Activated CD4-positive, alpha-beta T cell treated with anti-CD3 and anti-CD28 coated beads, Interleukin-2, Interleukin-4, amounts not matched to agents 100 ng/mL and 50 ng/mL, durations not matched to agents 16 hours and 8 hours (primary cell): ENCODE results near the gene GRM8.

ENCODE experiments used
- DNase-seq: peaks from one replicate; pipeline ENCODE4 v3.0.0-alpha.2; 2020; ENCODE audit warnings: low spot score

GRM8 gene

DNA sequence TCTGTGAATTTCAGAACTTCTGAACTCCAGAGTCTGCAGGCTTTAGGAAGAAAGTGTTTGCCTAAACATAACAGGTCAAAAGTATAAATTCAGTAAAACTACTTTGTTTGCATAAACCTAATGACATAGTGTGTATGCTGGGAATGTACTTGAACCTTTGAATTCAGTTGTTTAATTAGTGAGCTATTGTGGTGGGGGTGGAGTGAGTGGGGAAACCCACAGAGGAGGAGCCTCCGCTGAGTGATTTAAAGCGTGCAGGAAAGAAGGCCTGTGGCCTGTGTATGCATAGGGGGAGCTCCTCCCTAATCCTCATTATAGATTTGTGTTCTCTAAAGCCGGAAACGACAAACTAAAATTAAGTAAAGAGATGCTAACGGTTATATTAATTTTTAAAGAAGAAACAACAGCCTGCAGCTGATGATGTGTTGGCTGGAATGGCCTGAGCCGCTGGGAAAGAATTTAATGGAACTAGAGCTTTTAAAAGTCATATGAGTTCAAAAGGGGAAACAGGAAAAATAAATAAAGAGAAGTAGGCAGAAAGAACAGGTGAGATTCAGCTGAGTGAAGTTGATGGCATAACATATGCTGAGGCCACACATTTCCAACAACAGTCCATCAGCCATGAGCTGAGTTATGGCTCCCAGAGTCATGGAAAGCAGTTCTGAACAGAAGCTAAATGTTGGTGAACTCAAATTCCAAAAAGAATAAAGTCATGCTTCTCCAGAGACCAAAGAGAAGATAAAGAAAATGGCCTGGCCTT is 595.0 kb downstream of the GRM8 start:
- DNase-seq, result no peak

DNA sequence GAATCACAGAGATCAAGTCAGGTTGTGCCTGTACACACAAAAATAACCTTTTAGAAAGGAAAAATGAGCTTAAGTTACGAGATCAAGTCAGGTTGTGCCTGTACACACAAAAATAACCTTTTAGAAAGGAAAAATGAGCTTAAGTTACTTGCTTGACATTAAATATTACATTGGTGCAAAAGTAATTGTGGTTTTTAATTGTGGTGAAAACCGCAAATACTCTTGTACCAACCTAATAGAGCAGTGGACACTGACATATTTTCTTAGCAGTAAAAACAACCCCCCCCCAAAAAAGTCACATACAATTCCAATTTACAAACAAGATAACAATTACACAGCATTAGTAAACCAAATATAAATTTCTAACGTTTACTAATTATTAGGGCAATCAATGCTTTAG is 595.6 kb downstream of the GRM8 start:
- no peak for DNase-seq

DNA sequence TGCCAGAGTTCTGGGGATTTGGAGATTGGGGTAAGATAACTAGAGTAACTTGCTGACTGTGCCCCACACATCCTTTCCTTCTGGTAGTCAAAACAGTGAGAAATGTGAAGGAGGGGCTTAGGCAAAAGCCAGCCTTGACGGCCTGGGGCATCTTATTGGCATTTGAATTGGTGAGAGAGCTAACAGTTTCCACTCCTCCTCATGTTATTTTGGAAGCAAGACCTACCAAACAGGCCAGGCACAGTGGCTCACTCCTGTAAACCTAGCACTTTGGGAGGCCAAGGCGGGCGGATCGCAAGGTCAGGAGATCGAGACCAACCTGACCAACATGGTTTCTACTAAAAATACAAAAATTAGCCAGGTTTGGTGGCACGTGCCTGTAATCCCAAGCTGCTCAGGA is 596.6 kb downstream of the GRM8 start:
- DNase-seq, result no peak

DNA sequence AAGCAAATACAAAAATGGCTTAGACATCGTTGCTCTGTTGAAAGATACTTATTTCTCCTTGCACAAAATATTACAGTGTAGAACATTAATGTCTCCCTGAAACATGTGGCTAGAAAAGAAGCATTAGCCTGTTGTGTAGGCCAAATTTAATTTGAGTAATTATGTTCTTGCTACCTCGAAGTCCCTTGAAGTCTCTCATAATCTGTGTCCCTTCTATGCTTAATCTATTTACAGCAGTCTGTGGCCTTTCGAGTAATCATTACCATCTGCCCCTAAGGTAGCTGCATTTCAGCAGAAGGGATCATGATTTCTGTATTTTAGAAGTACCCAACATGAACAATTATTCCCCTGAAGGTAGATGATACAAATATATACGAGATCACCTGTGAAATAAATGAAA is 615.2 kb downstream of the GRM8 start:
- DNase-seq, result no peak

DNA sequence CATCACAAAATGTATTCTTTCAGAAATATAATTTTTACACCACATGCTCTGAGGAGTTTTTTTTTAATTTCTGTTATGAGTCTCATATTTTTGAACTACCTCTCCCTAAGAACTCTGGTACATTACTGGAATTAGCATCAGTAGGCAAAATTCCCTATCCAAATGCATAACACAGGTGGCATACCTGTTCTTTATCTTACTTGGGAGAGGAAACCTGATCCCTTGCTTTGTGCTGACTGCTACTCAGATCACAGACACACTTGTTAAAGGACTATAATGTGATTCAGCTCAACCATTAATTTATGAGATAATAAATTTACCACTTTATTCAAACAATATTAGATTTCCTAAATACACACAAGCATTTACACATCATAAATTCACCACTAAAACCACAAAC is 617.2 kb downstream of the GRM8 start:
- no peak for DNase-seq

DNA sequence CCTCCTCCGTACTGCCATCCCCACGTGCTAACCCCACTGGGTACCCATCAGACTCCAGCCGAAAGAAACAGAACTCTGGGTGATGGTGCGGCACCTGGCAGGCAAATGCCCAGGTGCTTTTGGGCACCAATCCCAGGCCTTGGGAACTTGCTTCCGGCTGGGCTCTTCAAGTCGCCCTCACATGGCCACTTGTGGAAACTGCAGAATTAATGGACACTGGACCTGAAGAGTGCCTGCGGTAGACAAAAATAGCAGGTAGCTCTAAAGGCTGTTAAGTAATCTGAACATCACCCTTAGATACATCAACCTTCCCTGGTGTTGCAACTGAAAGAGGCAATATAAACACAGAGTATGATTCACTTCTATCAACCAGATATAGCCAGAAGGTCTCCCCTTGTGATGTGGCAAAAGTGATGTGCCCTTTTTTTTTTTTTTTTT is 644.4 kb downstream of the GRM8 start:
- DNase-seq, result peak; percentile 1

DNA sequence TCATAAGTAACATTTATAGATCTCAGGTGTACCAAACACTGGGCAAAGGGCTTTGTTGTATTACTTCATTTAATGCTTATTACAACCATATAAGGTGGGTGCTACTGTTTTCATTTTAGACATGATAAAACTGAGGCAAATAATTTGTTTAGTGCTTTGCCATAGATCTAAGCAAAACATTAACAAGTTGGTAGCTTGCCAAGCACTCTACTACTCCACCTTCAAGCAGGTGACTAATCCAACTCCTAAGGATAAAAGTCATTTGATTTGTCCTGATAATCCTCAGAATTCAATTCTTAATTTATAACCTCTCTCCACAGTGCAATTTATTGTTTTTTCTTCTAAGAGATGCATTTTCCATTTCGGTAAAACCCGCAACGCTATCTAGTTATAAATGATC is 646.4 kb downstream of the GRM8 start:
- DNase-seq, result no peak

DNA sequence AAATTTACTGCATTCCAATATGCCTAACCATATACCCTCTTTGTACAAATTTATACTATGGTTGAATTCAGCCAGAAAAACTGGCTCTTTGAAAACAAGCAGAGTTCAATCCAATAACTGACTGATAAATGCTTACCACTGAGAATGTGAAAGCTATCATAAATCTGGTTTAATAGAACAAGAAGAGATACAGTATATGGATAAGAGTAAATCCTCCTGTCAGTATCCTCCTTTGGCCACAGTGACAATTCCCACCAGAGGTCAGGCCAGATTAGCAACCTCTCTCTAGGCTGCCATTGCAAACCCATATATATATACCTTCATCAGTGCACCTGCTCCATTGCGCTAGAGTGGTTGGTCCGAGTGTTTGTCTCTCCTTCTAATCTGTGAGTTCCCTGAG is 647.2 kb downstream of the GRM8 start:
- no peak for DNase-seq

DNA sequence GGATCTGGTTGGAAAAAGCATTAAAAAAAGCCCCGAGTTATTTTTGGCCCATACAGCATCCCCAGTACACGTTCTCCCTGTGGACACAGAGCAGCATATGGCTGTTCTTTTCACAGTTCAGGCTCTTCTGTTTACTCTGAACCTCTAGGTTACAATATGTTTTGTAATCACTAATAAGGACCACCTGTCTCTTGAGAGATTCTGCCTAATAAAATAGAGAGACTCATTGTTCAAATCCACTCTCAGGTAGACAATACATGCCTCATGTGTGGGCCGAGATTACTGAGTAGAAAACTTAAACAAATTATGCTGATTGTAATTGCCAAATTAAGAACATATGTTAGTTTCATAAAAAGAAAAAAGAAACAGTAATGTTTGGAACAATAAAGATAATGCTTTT is 647.7 kb downstream of the GRM8 start:
- DNase-seq, result no peak

DNA sequence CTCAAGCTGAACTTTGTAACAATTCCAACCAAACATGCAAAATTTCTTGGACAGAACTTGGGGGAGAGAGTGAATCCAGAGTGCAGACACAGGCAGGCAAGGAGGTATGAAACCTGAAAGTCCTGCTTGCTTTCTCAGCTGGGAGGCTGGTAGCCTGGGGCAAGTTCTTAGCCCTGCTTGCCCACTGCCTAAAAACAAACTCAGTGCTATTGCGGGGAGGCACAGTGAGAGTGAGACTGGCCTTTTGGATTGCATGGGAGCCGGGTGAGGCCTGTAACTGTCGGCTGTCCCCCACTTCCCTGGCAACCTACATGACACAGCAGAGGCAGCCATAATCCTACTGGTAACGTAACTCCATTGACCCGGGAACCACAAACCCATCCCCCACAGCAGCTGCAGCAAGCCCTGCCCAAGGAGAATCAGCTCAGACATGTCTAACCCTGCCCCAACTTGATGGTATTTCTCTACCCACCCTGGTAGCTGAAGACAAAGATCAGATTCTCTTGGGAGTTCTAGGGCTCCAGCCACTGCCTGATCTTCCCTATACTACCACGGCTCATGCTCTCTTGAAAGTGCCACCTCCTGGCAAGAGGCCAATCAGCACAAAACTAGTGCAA is 663.6 kb downstream of the GRM8 start:
- DNase-seq, result no peak

DNA sequence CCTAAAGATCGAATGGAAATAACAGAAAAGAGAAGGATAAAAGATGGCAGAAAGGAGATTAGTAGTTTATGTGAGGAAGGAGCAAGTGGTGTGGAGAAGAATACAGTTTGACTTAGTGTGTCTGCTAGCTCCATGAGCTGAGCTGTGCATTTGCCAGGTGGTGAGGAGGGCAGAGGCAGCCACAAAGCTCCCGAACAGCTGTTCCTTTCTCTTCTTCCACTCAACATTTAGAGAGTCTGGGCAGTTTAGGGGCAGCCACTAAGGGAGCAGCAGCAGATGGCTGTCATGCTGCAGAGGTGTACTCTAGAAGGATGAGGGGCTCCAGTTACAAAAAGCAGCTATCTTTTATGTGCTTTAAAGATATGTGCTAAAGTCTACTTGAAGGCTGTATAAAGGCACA is 674.4 kb downstream of the GRM8 start:
- no peak for DNase-seq

DNA sequence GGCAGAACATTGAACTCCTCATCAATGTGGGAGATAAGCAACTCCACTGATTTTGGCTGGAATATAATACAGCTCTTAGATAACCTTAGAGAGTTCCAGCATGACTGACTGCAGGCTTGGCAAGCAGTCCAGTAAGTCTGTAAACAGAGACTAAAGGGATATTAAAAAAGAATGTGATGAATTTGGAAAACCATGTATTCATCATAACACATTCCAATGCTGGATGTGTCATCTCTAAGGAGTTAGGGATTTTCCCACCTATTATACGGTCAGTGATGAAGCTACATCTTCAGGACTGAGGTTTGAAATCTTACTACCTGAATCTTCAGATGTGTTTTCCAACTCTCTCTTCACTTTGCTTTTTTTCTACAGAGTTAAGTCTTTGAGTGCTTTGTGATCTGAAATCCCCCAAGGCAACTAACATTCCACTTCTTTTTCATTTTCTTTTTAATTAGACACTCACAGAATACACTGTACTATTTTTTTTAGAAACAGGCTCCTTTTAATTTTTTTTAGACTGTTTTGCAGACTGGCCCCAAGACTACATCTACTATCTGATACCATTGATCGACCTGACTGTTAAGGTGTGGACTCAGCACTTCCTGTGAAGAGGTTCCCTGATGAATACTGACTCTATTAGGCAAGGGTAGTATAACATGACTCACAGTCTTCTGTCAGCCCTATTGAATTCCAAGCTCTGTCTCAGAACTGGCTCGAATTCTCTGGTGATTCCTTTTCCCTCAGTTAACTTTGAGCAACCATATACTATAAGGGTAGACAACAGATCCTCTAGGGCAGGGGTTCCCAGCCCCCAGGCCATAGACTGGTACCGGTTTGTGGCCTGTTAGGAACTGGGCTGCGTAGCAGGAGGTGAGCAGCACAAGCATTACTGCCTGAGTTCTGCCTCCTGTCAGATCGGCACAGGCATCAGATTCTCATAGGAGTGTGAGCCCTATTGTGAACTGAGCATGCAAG is 678.2 kb downstream of the GRM8 start:
- DNase-seq, result no peak

DNA sequence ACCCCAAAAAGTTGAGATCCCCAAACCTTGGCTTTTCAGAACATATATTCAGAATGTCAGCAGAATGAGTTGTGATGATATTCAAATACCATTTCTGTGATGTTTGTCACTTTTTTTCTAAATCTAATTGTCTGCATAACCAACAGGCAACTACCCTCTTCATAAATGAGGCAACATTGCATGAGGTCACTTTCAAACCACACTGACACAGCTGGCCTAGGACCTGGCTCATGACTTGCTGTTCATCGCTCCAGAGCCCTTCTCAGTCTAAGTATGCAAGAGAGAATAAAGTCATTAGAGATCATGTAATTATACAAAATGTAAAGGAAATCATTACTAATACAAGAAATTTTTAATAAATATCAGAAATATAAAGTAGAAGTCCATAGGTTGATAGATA is 681.9 kb downstream of the GRM8 start:
- no peak for DNase-seq

DNA sequence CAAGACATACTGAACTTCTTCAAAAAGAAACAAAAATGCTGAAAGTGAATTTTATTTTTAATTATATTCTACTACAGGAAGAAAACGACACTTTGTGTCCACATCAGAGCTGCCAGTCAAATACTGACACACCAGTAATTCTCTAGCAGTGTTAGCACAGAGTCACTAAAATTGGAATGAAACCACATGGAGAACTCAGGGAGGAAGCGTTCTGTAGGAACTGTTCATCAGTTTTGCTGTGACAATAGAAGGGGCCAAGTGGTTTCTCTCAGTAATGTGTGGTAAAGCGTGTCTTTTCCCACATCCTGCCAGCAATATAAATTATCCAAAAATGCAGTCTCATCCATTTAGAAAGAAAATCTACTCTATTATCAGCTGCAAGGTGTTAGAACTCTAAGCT is 683.3 kb downstream of the GRM8 start:
- DNase-seq, result no peak

DNA sequence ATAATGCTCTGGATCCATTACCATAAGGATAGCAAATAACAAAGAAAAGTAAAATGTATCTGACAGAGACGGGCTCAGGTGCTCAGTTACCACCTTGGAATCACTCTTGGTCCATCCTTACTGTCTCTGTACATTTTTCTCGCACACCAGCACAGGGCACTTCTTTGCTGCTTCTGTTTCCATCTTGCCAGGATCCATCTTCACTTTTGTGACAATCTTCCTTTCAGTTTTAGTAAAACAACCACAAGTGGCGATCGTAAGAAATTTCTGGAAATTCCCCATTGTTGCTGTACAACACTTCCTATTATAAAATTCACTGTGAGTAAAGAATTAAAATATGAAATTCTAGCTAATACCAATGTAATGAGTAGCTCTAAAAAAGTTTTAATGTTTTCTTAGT is 695.5 kb downstream of the GRM8 start:
- DNase-seq, result no peak

DNA sequence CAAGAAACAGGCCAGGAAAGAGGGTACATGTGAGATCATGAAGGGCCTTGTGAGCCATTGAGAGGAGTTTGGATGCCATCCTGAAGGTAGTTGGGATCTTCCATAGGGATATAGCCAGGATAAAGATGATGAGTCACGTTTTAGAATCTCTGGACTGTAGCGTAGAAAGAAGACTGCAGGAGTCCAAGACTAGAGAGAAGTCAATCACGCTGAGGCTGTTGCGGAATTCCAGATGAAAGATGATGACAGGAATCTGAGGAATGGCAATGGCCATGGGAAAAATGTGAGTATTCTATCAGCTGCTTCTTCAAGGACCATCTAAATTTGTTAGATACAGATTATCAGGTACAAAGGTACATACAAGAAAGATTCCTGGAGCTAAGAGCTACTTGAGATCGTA is 711.3 kb downstream of the GRM8 start:
- DNase-seq, result no peak

DNA sequence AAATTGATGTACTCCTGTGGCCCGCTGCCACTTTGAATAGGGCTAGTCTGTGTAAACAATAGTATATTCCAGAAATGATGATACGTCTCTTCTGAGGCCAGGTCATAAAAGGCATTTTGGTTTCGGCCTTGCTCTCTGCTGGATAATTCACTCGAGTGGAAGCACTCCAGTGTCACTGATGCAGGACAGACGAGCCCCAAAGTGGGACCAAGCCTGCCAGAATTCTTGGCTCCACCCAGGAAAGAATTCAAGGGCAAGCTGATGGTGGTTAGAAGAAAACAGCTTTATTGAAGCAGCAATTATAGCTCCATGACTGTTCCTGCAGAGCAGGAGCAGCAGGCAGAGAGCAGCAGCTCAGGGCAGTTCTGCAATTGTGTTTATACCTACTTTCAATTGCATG is 717.6 kb downstream of the GRM8 start:
- DNase-seq, result no peak

DNA sequence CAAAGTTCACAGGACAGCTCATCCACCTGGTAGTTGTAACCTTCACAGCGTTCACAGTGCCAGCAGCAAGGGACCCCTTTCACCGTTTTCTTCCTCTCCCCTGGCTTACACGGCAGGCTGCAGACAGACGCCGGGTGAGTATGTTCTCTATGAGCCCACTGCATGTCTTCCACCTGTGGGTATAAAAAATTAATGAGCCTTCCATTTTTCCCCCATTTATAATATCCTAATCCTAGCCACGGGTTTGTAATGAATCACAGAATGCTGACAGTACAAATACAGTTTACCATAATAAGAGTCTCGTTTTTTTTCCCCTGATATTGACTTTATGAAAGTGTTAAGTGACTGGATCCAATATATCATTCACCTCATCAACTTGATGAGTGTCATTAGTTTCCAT is 719.0 kb downstream of the GRM8 start:
- DNase-seq, result no peak

DNA sequence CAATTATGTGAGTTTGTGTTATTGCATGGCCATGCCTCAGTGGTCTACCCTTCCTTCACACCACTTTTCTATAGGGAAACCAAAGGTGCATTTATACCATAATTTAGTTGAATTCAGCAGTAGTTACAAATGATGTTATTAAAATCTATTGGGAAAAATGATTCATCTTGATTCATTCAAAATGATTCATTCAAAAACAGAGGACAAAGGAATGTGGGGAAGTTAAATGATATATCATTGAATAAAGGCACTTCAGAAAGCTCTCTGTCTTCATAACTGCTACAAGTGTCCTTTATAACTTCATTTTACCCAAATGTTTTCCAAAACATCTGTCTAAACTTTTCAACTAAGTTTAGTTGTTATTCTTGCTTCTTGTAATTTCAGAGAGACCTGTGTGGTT is 722.9 kb downstream of the GRM8 start:
- DNase-seq, result no peak

DNA sequence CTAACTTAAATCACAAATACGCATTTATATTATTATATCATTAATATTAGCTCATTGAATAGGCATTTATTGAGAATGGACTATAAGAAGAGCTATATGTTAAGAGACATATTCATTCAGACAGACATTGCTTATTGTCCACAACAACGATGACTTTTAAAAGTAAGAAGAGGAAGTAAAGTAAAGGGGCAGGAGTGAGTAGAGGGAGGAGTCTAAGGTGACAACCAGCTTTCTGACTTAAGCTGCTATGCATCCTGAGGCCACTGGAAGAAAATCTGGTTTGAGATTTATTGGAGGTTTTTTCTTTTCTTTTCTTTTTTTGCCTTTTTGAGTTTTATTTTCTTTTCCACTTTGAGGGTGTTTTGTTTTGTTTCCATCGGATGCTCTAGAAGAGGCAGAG is 723.5 kb downstream of the GRM8 start:
- no peak for DNase-seq

DNA sequence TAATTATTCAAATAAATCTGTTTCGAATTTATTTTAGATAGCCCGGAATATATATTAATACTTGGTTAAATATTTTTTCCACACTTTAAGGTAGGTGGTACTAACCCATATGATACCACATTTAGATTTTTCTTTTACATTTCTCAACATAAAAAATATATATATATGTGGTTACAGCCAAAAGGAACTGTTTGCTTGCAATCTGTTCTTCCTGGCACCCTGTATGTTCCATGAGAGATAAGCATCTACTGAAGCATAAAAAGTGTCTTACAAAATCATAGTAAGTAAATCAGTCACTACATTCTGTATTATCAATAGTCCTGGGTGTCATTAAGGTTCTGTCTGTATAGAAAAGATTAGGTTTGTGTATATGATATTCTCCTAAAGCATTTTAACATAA is 726.8 kb downstream of the GRM8 start:
- DNase-seq, result no peak

DNA sequence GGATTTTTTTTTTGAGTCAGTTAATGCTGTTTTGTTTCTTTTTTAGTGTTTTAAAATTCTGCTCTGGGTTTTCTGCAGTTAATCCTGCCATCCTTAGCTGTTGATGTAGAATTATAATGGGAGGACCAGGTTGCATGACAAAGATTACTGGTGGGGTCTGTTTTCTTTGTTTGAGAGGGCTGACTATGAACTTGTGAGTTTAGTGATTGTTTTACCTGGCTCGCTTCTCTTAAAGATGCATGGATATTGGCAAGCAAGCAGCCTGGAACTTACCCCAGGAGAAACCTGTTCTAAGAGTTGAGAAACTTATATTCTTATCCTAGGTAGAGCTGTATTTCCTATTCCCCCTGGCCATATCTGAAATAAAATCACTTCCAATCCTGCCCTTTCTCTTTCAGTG is 727.8 kb downstream of the GRM8 start:
- DNase-seq, result no peak

DNA sequence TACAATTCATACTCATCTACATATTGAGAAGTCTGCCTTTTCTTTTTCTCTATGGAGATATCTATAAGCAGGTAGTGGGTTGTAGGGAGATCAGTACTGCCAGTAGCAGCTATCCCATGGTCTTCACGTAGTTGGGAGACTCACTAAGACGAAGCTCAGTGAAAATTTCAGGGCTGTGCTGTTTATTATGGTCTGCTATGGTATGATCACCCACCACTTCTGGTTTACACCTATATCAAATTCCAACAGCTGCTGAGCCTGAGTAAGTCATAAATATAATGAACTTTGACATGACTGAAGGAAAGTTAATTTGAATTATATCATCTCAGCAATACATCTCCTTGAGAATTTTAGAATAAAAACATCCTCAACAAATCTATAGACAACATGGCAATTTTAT is 741.7 kb downstream of the GRM8 start:
- DNase-seq, result no peak
